NCI-H524 (cell line): ENCODE data around the gene RAB10.
"Not testable (repeated sequence)": the region's sequence is repeated elsewhere in the genome, so short reads cannot be mapped to it uniquely, and the experiment has no call there.

ENCODE experiments used
- DNase-seq, 2 experiments: peaks; one replicate each; lab custom pipeline; 2025; lab: John Stamatoyannopoulos, UW

Gene RAB10

DNA sequence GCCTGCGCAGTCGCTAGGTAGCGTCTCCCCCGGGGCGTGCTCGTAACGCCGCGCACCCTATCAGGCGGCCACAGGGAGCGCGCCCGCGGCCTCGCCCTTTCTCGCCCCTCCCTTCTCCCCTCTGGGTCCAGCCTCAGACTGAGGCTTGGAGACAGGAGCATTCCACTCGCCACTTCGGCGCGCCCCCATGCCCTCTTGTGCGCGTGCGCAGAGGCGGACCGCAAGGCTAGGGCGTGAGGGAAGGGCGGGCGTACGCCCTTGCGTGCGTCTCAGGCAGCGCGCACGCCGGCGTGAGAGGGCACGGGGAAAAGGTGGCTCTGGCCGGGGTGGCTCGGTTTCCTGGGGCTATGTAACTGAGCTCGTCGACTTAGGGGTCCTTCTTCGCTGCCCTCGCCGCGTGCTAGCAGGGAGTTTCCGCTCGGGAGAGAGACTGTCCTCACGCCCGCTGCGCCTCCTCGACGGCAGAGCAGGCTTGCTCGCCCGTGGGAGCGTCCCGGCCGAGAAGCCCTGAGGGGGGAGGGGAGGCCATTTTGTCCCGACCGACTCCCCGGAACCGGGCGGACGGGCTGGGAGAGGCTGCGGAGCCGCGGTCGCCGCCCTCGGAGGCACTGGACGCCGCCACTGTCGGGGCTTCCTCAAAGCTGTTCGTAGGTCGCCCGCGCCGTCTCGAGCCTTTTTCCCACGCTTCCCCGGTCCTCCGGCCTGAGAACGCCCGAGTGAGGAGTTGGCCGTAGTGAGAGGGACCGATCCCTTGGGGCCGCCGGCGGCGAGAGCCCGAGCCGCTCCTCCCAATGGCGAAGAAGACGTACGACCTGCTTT is at the start of gene RAB10:
TSS of gene RAB10 (plus strand) at position 267 of the 819 bp plus-strand sequence. CDS start at position 792, 525 bp downstream.
- DNase-seq = peak; percentile 99 to 100

DNA sequence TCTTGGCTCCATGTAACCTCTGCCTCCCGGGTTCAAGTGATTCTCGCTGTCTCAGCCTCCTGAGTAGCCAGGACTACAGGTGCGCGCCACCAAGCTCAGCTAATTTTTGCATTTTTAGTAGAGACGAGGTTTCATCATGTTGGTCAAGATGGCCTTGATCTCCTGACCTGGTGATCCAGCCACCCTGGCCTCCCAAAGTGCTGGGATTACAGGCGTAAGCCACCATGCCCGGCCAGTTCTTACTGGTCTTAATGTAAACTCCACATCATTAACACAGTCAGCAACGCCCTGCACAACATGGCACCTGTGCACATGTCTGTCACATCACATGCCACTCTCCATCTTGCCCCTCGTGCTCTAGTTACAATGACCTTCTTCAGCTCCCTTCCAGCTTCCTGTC is 45.8 kb upstream of the RAB10 start:
- no peak for DNase-seq

DNA sequence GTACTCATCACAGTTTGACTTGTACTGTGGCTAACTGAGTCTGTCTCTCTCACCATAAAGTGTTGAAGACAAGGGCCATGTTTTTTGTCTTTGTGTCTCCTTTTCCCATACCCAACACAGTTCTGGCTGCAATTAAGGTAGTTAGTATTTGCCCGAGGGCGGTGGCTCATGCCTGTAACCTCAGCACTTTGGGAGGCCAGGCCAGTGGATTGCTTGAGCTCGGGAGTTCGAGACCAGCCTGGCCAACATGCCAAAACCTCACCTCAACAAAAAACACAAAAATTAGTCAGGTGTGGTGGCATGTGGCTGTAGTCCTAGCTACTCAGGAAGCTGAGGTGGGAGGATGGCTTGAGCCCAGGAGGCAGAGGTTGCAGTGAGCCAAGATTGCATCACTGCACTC is 44.7 kb upstream of the RAB10 start:
- DNase-seq = no peak

DNA sequence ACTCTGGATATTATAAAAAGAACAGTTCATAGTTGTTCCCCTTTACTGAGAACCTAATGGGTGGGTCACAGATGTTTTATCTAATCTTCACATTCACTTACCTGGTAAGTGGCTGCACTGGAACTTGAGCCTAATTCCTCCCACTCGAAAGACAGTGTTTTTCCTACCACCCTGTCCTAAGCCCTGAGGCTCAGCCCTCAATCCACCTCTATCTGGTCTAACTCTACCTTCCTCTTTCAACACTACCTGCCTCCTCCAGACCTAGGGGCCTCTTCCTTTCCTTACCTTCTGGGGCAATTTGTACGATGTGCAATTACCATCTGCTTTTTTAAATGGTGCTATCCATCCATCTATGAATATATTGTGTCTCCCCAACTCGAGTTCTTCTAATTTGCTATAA is 41.9 kb upstream of the RAB10 start:
- peak; percentile 75 to 85 for DNase-seq

DNA sequence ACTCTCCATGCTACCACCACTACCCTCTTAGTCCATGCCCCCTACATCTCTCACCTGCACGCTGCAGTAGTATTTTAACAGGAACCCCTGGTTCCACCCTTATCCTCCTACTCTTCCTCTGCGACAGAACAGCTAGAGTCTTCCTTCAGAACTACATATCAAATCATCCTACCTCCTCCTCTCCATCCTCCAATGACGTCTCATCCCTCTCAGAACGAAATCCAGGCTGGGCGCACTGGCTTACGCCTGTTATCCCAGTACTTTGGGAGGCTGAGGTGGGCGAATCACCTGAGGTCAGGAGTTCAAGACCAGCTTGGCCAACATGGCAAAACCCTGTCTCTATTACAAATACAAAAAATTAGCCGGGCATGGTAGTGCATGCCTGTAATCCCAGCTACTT is 41.3 kb upstream of the RAB10 start:
- DNase-seq = no peak

DNA sequence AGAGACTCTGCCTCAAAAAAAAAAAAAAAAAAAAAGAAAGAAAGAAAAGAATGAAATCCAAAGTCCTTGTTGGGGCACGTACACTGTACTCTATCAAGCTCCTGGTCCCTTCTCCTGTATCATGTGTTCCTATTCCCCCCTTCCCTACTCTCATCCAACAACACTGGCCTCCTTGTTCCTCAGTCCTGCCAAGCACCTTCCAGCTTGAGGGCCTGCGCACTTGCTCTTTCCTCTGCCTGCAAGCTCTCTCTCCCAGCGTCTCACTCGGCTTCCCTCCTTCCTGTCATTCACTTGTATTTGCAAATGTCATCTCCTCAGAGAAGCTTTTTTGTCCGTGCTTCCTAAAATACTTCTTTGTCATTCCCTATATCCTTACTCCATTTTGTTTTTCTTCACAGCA is 40.8 kb upstream of the RAB10 start:
- DNase-seq = no peak

DNA sequence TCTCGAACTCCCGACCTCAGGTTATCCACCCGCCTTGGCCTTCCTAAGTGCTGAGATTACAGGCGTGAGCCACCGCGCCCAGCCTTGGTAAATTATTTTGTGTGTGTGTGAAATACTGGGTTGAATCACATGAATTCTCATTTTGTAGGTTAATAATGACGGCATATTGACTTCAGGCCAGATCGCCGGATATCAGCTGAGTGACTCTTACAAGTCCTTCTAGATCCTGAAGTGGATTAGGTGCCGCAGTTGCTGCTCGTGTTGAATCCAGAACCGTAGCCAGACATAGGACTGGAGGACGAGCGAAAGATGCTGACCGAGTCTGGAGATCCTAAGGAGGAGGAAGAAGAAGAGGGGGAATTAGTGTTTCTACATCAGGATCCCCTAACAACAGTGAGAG is 39.4 kb upstream of the RAB10 start:
- DNase-seq = no peak

DNA sequence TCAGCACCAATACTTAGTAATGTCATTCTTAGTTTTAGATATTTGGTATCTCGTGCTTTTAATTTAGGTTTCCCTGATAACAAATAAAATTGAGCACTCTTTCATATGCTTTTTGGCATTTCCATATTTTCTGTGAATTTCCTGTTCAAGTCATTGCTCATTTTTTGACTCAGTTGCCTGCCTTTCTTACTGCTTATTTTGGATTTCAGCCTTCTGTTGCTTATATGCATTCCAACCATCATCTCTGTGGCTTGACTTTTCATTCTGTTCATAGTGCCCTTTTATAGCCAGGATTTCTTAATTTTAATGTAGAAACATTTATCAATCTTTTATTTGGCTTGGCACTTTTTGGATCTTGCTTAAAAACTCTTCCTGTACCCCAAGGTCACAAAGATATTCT is 37.0 kb upstream of the RAB10 start:
- no peak for DNase-seq

DNA sequence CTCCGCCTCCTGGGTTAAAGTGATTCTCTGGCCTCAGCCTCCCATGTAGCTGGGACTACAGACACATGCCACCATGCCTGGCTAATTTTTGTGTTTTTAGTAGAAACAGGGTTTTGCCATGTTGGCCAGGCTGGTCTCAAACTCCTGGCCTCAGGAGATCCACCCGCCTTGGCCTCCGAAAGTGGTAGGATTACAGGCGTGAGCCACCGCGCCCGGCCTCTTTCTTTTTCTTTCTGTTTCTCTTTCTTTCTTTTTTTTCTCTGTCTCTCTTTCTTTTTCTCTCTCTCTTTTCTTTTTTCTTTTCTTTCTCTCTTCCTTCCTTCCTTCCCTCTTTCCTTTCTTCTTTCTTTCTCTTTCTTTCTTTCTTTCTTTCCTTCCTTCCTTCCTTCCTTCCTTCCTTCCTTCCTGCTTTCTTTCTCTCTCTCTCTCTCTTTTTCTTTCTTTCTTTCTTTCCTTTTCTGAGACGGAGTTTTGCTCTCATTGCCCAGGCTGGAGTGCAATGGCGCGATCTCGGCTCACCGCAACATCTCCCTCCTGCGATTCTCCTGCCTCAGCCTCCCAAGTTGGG is 35.0 kb upstream of the RAB10 start:
- not testable (repeated sequence) for DNase-seq

DNA sequence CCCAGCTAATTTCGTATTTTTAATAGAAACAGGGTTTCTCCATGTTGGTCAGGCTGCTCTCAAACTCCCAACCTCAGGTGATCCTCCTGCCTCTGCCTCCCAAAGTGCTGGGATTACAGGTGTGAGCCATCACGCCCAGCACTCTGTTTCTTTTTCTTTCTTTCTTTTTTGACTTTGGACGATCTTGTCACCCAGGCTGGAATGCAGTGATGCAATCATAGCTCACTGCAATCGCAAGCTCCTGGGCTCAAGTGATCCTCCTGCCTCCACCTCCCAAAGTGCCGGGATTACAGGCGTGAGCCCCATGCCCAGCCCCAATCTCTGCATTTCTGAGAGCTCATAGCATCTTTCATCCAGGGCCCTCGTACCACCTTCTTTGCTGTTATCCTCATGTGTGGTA is 34.5 kb upstream of the RAB10 start:
- DNase-seq = not testable (repeated sequence)

DNA sequence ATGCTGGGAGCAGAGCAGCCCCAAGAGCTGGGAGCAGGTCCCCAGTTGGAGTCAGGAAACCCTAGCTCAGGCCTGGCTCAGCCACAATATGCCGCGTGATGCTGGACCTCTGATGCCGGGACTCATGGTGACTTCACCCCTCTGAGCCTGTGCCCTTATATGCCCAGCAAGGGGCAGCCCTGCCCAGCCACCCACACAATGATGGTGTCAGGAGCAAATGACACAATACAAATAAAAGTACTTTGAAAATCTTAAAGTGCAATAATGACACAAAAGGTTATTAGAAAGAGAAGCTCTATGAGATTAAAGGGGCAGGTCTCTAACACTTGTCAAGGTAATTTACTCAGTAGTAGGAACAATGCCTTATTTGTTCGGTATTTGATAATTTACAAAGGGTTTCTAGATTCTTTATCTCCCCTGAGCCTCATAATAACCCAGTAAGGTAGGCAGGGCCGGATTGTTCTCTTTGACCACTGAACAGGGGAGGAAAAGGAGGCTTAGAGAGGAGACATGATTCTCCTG is 33.3 kb upstream of the RAB10 start:
- no peak for DNase-seq

DNA sequence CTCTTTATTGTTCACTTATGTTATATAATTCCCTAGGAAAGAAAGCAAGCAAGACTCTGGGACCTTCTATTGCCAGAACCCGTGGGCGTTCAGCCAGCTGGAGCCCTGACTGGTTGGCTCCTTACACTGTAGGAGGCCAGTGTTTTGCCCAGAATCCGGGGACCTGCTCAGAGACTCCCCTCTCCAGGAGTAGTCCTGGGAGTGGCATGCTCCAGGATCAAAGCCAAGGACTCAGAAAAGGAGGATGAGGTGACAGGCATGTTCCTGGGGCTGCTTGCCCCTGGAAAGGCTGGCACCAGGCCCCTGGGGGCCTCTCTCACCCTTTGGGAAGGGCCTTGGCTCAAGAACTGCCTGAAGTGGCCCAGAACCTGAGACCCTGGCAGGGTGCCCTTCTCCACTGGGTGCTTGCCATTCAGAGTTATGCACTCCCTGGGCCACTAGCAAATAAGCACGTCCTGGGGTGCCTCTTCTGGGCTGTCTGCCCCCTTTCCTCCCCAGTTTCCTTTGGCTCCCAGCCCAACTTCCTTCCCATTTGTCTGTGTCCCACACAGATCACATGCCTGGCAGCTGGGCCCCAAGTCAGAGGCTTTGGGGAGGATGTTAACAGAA is 32.0 kb upstream of the RAB10 start:
- no peak for DNase-seq

DNA sequence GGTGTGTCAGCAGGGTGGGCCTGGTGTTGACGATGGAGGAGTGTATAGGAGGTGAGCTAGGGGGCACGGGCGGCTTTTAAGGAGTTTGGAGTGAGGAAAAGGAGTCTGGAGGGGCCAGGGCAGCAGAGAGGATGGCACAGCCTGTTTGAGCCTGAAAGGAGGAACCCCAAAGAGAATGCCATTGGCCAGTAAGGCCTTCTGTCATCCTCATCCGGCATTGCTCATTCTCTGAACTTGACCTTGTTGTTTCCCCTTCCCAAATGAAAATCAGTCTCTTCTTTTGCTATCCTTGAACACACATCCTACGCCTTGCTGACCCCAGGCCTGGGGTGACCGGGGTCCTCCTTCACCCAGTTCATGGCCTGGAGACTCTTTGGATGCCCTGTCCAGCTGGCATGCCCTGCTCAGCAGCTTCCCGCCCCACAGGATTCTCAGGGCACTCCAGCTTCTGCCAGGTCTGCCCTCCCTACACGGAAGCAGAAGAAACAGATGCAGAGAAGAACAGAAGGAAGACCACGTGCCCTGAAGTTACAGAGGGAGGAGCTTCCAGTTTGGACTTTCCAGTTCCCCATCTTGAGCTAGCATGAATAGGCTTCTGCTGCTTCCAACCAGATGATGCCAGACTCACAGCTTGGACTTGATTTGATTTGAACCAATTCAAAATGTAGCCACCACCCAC is 31.1 kb upstream of the RAB10 start:
- DNase-seq = peak in 1 of 2 experiments; percentile 38

DNA sequence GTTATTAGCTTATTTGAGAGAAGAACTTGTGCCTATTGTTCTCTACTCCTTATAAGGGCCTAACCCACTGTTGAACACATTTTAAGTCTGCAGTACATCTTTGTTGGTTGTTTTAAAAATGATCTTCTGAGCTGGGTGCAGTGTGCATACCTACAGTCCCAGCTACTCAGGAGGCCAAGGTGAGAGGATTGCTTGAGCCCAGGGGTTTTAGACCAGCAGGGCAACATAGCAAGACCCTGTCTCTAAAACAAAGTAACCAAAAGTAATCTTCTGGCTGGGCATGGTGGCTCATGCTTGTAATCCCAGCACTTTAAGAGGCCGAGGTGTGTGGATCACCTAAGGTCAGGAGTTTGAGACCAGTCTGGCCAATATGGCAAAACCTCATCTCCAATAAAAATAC is 25.8 kb upstream of the RAB10 start:
- DNase-seq = no peak

DNA sequence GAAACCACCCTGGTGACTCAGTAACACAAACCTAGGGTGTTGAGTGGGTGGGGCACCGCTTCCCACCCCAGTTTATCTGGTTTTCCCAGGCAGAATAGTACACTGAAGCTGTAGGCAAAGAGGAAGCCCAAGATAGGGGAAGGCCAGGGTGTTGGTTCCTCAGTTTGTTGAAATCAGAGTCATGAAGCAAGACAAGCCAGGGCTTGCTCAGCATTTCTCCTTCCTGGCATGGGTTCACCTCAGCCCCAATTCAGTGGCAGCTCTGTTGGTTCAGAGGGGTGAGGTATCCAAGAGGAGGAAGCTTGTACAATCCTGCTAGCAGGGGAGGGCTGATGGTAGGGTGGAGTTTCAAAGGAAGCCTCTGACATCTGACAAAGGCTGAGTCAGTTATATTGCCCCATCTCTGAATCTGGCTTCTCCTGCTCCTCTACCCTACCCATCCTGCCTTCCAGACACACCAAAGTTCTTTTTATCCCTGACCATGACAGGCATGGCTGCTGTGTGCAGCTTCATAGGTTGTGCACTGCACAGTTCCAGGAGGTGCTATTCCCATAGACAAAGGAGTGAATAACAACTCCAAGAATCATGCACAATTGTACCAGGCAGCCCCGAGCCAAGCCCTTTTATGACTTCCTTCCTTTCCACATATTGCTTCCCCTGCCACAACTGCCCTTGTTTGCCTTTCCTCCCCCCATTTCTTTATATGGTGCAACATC is 24.9 kb upstream of the RAB10 start:
- DNase-seq = no peak

DNA sequence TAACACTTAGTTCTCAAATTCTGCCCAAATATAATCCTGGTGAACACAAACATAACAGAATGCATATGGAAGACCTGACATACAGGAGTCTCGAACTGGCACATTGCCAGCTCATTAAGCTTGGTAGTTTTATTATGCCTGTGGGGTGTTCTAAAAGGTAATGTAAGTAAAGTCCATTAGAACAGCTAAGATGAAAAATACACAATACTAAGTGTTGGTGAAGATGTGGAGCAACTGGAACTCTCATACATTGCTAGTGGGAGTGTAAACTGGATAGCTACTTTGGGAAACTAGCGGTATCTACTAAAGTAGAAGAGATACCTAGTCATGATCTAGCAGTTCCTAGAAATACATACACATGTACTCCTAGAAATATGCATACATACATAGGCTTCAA is 24.3 kb upstream of the RAB10 start:
- DNase-seq = no peak

DNA sequence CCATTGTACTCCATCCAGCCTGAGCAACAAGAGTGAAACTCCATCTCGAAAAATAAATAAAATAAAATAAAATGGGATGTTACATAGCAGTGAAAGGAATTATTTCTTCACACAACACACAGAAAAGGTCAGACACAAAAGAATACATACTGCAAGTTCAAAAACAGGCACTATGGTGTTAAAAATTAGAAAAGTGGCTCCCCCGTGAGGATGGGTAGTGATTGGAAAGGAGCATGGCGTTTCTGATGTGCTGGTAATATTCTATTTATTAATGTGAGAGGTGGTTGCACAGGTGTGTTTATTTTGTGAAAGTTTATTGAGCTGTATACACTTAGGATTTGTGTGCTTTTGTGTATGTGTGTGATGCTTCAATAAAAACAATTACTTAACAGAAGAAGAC is 22.9 kb upstream of the RAB10 start:
- no peak for DNase-seq

DNA sequence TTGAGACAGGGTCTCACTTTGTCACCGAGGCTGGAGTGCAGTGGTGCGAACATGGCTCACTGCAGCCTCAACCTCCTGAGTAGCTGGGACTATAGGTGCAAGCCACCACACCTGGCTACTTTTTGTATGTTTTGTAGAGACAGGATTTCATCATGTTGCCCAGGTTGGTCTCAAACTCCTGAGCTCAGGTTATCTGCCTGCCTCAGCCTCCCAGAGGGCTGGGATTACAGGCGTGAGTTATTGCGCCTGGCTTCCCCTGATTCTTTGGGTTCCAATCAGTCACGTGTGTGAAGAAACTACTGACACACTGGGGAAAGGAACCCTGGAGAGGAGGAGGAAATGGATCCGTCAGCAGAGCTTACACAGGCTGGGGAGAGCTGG is 22.3 kb upstream of the RAB10 start:
- no peak for DNase-seq

DNA sequence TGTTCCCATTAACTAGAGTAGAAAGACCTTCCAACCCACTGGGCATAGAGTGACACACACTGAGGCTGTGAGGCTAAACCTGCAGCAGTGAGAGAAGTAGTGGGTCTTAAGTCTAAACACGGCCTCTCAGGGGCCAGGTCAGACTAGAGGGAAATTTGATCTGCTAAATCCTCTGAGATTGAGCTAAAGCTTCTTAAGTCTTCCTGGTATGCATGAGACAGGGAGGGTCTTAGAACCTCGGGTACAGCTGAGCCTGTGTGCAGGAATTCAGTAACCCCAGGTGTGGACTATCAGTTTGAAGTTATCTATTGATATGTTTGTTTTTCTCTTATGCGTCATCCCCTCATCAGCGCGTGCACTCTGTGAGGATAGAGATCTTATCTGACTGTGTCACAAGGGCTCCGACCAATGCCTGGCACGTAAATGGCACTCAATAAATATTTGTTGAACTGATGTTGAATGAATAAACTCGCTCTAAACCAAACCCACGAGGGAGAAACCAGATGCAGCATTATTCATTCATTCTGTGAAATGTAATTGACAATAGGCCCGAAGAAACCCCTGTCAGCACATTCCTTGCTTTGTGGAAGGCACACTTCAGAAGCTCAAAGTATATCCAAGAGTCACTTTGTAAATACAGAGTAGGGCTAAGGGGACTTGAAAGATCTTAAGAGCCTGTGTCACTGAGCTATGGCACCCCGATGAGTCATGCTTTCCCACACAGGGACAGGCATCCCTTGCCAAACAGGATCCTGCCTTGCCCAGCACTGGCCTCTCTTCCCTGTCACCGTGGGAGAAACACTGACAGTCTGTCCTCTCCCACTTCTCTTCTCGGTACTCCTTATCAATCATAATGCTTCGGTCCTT is 21.7 kb upstream of the RAB10 start:
- peak; percentile 80 to 95 for DNase-seq

DNA sequence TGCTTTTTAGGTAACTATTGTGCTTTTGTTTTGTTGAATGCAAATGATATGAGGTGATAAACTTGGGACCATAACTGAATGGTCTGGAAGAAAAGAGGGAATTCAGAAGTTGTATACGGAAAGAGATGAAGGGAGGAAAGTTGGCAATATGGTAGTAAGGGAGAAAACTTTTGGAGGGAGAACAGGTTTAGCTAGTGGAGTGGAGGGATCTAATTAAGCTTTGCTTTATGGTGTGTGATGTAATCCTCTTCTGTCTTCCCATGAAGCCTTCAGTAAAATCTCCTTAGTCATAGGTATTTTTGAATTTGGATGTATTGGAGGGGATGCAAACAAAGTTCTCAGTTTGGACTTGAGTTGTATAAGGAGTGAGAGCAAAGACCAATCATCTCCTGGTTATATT is 20.2 kb upstream of the RAB10 start:
- no peak for DNase-seq
